Memory B cell (primary cell): ENCODE results near the gene DNAH14.

Source experiments
- ATAC-seq: fragments of 150-1000 bp; cut with Tn5 transposase; 2 replicates; pipeline ENCODE4 v1.10.0; 2021; ENCODE audit warnings: low read depth, mild to moderate bottlenecking, moderate library complexity
- DNase-seq, 2 donors: peaks; one replicate each; pipeline ENCODE4 v3.0.0; 2022; ENCODE audit warnings: low spot score in 2 of 2
- H3K27ac Mint-ChIP-seq: one replicate; pipeline ENCODE4 v1.8.0; 2022; ENCODE audit warnings: mild to moderate bottlenecking, moderate library complexity, mixed read lengths
- H3K27me3 Mint-ChIP-seq: one replicate; pipeline ENCODE4 v1.8.0; 2022; ENCODE audit warnings: mixed read lengths
- H3K36me3 Mint-ChIP-seq: one replicate; pipeline ENCODE4 v1.8.0; 2022; ENCODE audit warnings: mild to moderate bottlenecking, mixed read lengths
- H3K4me1 Mint-ChIP-seq: one replicate; pipeline ENCODE4 v1.8.0; 2022; ENCODE audit warnings: mixed read lengths
- H3K4me3 Mint-ChIP-seq: one replicate; pipeline ENCODE4 v1.8.0; 2022; ENCODE audit warnings: mild to moderate bottlenecking, moderate library complexity, mixed read lengths
- H3K9me3 Mint-ChIP-seq: one replicate; pipeline ENCODE4 v1.8.0; 2022; ENCODE audit warnings: mixed read lengths

Gene DNAH14

DNA sequence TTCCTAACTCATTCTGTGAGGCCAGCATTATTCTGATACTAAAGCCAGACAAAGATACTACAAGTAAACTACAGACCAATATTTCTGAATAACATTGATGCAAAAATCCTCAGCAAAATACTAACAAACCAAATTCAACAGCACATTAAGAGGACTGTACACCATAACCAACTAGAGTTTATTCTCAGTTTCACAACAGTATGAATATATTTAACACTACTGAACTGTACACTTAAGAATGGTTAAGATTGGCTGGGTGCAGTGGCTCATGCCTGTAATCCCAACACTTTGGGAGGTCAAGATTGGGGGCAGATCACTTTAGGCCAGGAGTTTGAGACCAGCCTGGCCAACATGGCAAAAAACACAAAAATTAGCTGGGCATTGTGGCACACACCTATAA lies 421.4 kb downstream of the DNAH14 start:
- DNase-seq (no peak), ATAC-seq (no peak)
- Mint-ChIP-seq H3K4me1 (peaks cover 3% of the 10 kb centered on the region), H3K27me3 (peaks cover 12% of the 10 kb centered on the region), H3K9me3 (peaks cover 9% of the 10 kb centered on the region), H3K36me3 (no peaks in the 10 kb centered on the region), H3K27ac (no peak overlapping the region), H3K4me3 (no peak overlapping the region)

DNA sequence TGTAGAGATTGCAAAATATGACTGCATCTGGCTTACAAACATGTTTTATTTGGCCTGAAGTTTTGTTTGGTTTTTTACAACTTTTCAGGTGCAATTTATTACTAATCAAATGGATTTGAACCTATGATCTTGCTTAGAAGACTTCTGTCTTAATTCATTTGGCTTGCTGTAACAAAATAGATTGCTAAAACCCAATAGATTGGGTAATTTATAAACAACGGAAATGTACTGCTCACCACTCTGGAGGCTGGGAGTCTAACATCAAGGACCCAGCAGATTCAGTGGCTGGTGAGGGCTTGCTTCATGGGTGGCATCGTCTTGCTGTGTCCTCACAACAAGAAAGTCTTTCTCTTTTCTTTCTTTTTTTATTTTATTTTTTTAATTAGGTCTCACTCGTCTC lies 425.4 kb downstream of the DNAH14 start:
- no peak for DNase-seq
- Mint-ChIP-seq H3K4me3 (no peak overlapping the region), H3K4me1 (peaks cover 3% of the 10 kb centered on the region), H3K9me3 (no peaks in the 10 kb centered on the region), H3K27me3 (peaks cover 7% of the 10 kb centered on the region), H3K36me3 (no peaks in the 10 kb centered on the region), H3K27ac (no peak overlapping the region)
- ATAC-seq = no peak

DNA sequence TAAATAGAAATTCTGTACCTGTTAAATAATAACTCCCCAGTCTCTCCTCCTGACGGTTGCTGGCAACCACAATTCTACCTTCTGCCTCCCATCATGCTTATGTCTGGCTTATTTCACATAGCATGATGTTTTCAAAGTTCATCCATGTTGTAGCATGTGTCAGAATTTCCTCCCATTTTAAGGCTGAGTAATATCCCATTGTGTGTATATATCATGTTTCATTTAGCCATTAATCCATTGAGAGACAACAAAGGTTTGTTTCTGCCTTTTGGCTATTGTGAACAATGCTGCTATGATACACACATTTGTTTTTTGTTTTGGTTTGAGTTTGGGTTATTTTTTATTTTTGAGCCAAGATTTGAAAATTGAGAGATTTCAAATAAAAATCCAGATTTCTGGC lies 426.4 kb downstream of the DNAH14 start:
- H3K9me3 Mint-ChIP-seq = no peaks in the 10 kb centered on the region
- H3K36me3 Mint-ChIP-seq = no peaks in the 10 kb centered on the region
- H3K4me3 Mint-ChIP-seq = no peak overlapping the region
- H3K27ac Mint-ChIP-seq = no peak overlapping the region
- ATAC-seq (no peak), DNase-seq (no peak)
- peaks cover 7% of the 10 kb centered on the region for H3K27me3 Mint-ChIP-seq
- H3K4me1 Mint-ChIP-seq = peaks cover 6% of the 10 kb centered on the region

DNA sequence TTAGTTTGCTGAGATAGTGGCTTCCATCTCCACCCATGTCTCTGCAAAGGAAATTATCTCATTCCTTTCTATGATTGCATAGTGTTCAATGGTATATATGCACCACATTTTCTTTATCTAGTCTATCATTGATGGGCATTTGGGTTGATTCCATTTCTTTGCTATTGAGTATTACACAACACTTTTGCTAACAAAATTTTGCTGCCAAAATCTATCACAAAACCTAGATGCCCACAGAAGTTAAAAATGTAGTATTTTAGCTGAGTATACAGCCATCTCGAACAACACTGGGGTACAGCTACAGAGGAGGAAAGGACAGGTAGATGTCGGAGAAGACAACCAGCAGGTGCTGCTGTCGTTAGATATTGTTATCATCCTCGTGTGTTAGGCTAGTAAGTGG lies 430.6 kb downstream of the DNAH14 start:
- Mint-ChIP-seq H3K36me3 (no peaks in the 10 kb centered on the region), H3K4me3 (no peak overlapping the region), H3K4me1 (peaks cover 3% of the 10 kb centered on the region), H3K9me3 (no peaks in the 10 kb centered on the region), H3K27me3 (peaks cover 3% of the 10 kb centered on the region), H3K27ac (no peak overlapping the region)
- no peak for DNase-seq
- no peak for ATAC-seq

- no peak overlapping the region for H3K27ac Mint-ChIP-seq
- no peak overlapping the region for H3K4me3 Mint-ChIP-seq
- DNase-seq = no peak
- ATAC-seq = no peak
- no peaks in the 10 kb centered on the region for H3K36me3 Mint-ChIP-seq
- H3K9me3 Mint-ChIP-seq = no peaks in the 10 kb centered on the region
- peaks cover 3% of the 10 kb centered on the region for H3K27me3 Mint-ChIP-seq
- peaks cover 3% of the 10 kb centered on the region for H3K4me1 Mint-ChIP-seq
These were observed 431.7 kb downstream of the DNAH14 start for GRCh38 chr1:225361176-225361575.

- Mint-ChIP-seq H3K27ac (no peak overlapping the region), H3K9me3 (no peaks in the 10 kb centered on the region)
- ATAC-seq = no peak
These were observed 433.3 kb downstream of the DNAH14 start for GRCh38 chr1:225362805-225363204.

DNA sequence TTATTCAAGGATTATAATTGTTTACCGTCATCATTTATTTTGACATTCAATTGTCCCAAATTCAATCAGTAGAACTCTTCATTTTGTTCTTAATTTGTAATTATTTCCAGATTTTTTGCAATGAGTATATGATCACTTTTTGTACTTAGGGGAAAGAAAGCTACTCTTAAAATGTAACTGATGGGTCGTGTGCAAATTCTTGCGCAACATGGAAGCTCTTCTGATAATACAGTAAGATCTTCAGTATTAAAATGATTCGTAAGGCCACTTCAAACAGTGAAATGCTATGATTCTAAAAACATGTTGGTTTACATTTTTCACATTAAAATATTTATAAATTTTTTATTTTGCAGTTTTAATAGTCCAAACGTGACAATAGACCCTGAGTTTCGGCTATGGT lies 435.0 kb downstream of the DNAH14 start:
- peaks cover 2% of the 10 kb centered on the region for H3K27me3 Mint-ChIP-seq
- DNase-seq = no peak
- no peak overlapping the region for H3K27ac Mint-ChIP-seq
- no peak for ATAC-seq
- H3K9me3 Mint-ChIP-seq = no peaks in the 10 kb centered on the region
- no peak overlapping the region for H3K4me3 Mint-ChIP-seq
- no peaks in the 10 kb centered on the region for H3K36me3 Mint-ChIP-seq
- H3K4me1 Mint-ChIP-seq = peaks cover 3% of the 10 kb centered on the region

More at GRCh38 chr1:225362805-225363204, 433.3 kb downstream of the DNAH14 start:
- H3K4me1 Mint-ChIP-seq = peaks cover 3% of the 10 kb centered on the region
- H3K36me3 Mint-ChIP-seq = no peaks in the 10 kb centered on the region
- H3K27me3 Mint-ChIP-seq = peaks cover 5% of the 10 kb centered on the region
- no peak overlapping the region for H3K4me3 Mint-ChIP-seq
- DNase-seq = no peak

DNA sequence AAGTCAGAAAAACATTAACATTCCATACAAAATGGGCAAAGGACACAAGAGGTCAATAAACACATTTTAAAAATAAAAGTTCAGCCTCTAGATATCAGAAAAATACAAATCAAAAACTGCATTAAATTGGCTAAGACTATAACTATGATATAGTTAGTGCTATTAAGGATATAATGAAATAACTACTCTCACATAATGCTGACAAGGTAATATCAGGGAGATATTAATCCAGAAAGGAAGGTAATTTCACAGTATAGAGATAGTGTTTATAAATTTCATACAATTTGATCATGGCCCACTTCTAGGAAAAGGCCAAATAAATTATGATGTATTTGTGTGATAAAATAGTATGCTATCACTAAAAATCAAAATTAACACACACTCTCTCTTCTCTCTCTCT lies 436.5 kb downstream of the DNAH14 start:
- ATAC-seq (no peak), DNase-seq (no peak)
- Mint-ChIP-seq H3K9me3 (no peaks in the 10 kb centered on the region), H3K4me1 (no peaks in the 10 kb centered on the region), H3K27ac (no peak overlapping the region), H3K27me3 (peaks cover 2% of the 10 kb centered on the region), H3K4me3 (no peak overlapping the region), H3K36me3 (no peaks in the 10 kb centered on the region)

- DNase-seq = no peak
- Mint-ChIP-seq H3K27me3 (peaks cover 2% of the 10 kb centered on the region), H3K36me3 (no peaks in the 10 kb centered on the region), H3K27ac (no peak overlapping the region), H3K9me3 (no peaks in the 10 kb centered on the region), H3K4me3 (no peak overlapping the region), H3K4me1 (no peaks in the 10 kb centered on the region)
- ATAC-seq = no peak
These were observed 437.1 kb downstream of the DNAH14 start for GRCh38 chr1:225366552-225366951.

- Mint-ChIP-seq H3K4me3 (no peak overlapping the region), H3K27ac (no peak overlapping the region), H3K36me3 (no peaks in the 10 kb centered on the region), H3K9me3 (no peaks in the 10 kb centered on the region), H3K27me3 (peaks cover 2% of the 10 kb centered on the region), H3K4me1 (no peaks in the 10 kb centered on the region)
- ATAC-seq (no peak), DNase-seq (no peak)
These were observed 438.6 kb downstream of the DNAH14 start for GRCh38 chr1:225368036-225368552.

- ATAC-seq = no peak
- no peaks in the 10 kb centered on the region for H3K36me3 Mint-ChIP-seq
- DNase-seq = no peak
- H3K27ac Mint-ChIP-seq = no peak overlapping the region
- H3K9me3 Mint-ChIP-seq = no peaks in the 10 kb centered on the region
- H3K4me1 Mint-ChIP-seq = no peaks in the 10 kb centered on the region
- peaks cover 2% of the 10 kb centered on the region for H3K27me3 Mint-ChIP-seq
- H3K4me3 Mint-ChIP-seq = no peak overlapping the region
These were observed 442.0 kb downstream of the DNAH14 start for GRCh38 chr1:225371366-225372010.

DNA sequence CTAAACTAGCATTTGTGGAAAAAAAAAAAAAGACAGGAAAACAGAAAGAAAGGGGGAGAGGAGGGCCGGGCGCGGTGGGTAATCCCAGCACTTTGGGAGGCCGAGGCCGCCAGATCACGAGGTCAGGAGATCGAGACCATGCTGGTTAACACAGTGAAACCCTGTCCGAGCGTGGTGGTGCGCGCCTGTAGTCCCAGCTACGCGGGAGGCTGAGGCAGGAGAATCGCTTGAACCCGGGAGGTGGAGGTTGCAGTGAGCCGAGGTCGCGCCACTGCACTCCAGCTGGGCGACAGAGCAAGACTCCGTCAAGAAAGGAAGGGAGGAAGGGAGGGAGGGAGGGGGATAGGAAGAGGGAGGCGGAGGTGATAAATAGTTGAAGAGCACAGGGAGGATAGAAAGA lies 443.7 kb downstream of the DNAH14 start:
- ATAC-seq = no peak
- no peak overlapping the region for H3K4me3 Mint-ChIP-seq
- H3K27ac Mint-ChIP-seq = no peak overlapping the region
- H3K9me3 Mint-ChIP-seq = no peaks in the 10 kb centered on the region
- DNase-seq = no peak
- H3K27me3 Mint-ChIP-seq = no peaks in the 10 kb centered on the region
- H3K36me3 Mint-ChIP-seq = no peaks in the 10 kb centered on the region
- no peaks in the 10 kb centered on the region for H3K4me1 Mint-ChIP-seq

DNA sequence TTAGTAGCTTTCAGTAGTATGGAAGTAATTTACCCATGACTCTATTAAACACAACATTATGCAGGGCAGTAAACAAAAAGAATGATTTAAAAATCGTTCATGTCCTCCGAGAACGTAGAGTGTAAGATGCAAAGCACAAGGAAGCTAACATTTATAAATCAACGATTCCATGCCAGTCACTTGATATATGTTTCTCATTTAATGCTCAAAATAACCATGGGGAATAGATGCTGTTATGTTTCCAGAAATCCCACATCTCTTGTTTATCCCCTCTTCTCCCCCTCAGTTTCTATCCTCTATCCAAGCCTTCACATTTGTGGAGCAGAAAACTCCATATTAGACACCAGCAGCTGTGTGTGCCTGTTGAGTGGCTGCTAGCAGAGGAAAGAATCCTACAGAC lies 445.5 kb downstream of the DNAH14 start:
- Mint-ChIP-seq H3K9me3 (no peaks in the 10 kb centered on the region), H3K4me3 (no peak overlapping the region), H3K36me3 (no peaks in the 10 kb centered on the region), H3K27me3 (no peaks in the 10 kb centered on the region), H3K4me1 (no peaks in the 10 kb centered on the region), H3K27ac (no peak overlapping the region)
- no peak for ATAC-seq
- DNase-seq = no peak

DNA sequence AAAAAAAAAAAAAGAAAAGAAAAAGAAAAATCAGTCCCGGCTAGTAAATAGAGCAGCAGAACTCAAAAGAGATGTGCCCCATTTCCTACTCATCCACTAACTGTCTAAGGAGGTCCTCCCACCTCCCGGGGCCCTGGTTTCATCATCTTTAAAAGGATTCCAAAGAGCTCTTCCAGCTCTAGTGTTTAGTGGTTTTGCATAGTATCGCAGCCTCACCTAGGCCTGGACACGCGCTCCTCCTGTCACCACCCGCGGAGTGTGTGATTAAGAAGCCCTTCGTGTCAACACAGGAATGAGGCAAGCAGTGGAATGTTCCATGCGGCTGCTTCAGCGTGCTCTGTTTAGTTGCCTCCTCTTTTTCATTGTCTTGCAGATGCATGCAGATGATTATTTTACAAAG lies 449.4 kb downstream of the DNAH14 start:
- Mint-ChIP-seq H3K27ac (no peak overlapping the region), H3K9me3 (no peaks in the 10 kb centered on the region), H3K27me3 (no peaks in the 10 kb centered on the region), H3K4me3 (no peak overlapping the region), H3K4me1 (no peaks in the 10 kb centered on the region), H3K36me3 (no peaks in the 10 kb centered on the region)
- DNase-seq (no peak), ATAC-seq (no peak)

DNA sequence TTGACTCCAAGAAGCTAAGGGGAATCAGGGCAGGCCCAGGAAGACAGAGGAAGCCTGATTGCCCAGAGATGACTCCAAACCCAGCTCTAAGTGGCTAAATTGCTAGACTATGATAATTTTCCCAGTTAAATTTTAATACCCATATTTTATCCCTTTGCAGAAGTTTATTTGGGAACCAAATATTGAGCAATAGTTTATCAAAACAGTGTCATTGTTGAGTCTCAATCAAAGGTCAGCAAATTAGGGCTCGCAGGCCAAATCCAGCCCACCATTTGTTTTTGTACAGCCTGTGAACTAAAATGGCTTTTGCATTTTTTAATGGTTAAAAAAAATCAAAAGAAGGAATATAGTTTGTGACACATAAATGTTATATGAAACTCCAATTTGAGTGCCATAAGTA lies 451.2 kb downstream of the DNAH14 start:
- Mint-ChIP-seq H3K27ac (no peak overlapping the region), H3K27me3 (no peaks in the 10 kb centered on the region), H3K36me3 (peaks cover 1% of the 10 kb centered on the region), H3K4me3 (no peak overlapping the region), H3K9me3 (no peaks in the 10 kb centered on the region), H3K4me1 (no peaks in the 10 kb centered on the region)
- ATAC-seq (no peak), DNase-seq (no peak)
